HepG2 (cell line): ENCODE data around the gene STX7. TPM values are rescaled to one million over a fixed set of nuclear protein-coding genes. Genes with fewer than 3 reads are reported as not detected.

ENCODE experiments used
- ATAC-seq: fragments of 200-7000 bp; cut with Tn5 transposase; 3 replicates; pipeline ENCODE4 v1.9.1; 2020; ENCODE audit warnings: mild to moderate bottlenecking, moderate library complexity
- BruUV-seq: library from RNA; stranded (reverse); fragments of 400-500 nt; replicated peaks from 2 replicates; lab custom pipeline; 2021; lab: Mats Ljungman, UMichigan
- CTCF ChIA-PET: fragments of 300-600 bp; formaldehyde crosslinking; extraction: SDS; loops from one replicate; lab custom pipeline; 2021; ENCODE audit warnings: low total read pairs, inconsistent platforms, low intra/inter-chr PET ratio; lab: Yijun Ruan, JAX
- POLR2A ChIA-PET: fragments of 350-600 bp; sonication (Branson Sonifier 250); formaldehyde crosslinking; loops from one replicate; lab custom pipeline; 2020; ENCODE audit warnings: antibody characterized with exemption, inconsistent platforms; lab: Yijun Ruan, JAX
- DNase-seq: peaks from one replicate; pipeline ENCODE4 v3.0.0-alpha.2; 2015; ENCODE audit warnings: low spot score
- FAIRE-seq: peaks from 3 replicates; lab custom pipeline; 2011; peaks lifted over from hg19 to GRCh38; lab: Jason Lieb, UNC
- H2AFZ ChIP-seq: one replicate; pipeline ENCODE4 v1.6.1; 2011; ENCODE audit warnings: low read length, inconsistent platforms
- H3K27ac ChIP-seq: fragments of 300-600 bp; 3 replicates; pipeline ENCODE4 v1.8.0; 2011; ENCODE audit warnings: mixed run types, mild to moderate bottlenecking, mixed read lengths, low read length, inconsistent platforms; ENCODE audit not compliant: insufficient read depth; ENCODE audit errors: extremely low read length
- H3K27me3 ChIP-seq, 2 experiments: fragments of 200-600 bp in 1 of 2; 2 replicates in 1 of 2; 3 replicates in 1 of 2; pipeline versions ENCODE4 v1.6.0 to v1.8.0; 2011; ENCODE audit warnings: low read length in 2 of 2, mild to moderate bottlenecking in 2 of 2, moderate library complexity in 2 of 2, inconsistent platforms in 1 of 2; ENCODE audit not compliant: insufficient read depth in 2 of 2, control insufficient read depth in 1 of 2
- H3K36me3 ChIP-seq, 2 experiments: fragments of 200-600 bp in 1 of 2; replicated peaks in 1 of 2; 2 replicates in 1 of 2; 3 replicates in 1 of 2; pipeline versions ENCODE4 v1.5.1 to v1.8.0; 2011; ENCODE audit warnings: low read length in 2 of 2, inconsistent platforms in 1 of 2; ENCODE audit not compliant: insufficient read depth in 2 of 2, control insufficient read depth in 1 of 2
- H3K4me1 ChIP-seq: 2 replicates; pipeline ENCODE4 v1.5.1; 2012; ENCODE audit warnings: low read length, inconsistent platforms; ENCODE audit not compliant: insufficient read depth
- H3K4me2 ChIP-seq: 2 replicates; pipeline ENCODE4 v1.6.0; 2011; ENCODE audit warnings: low read depth, low read length, inconsistent platforms
- H3K4me3 ChIP-seq, 3 experiments: fragments of 200-600 bp in 1 of 3; sonication (generic), shearing (Covaris generic) in 1 of 3; replicated peaks in 1 of 3; 2 replicates each; pipeline ENCODE4 v1.5.1; 2011 to 2016; ENCODE audit warnings: low read length in 3 of 3, inconsistent platforms in 2 of 3, low read depth in 2 of 3, mild to moderate bottlenecking in 2 of 3, control low read depth in 1 of 3, mixed read lengths in 1 of 3; ENCODE audit not compliant: insufficient read depth in 1 of 3
- H3K79me2 ChIP-seq: one replicate; pipeline ENCODE4 v1.6.1; 2011; ENCODE audit warnings: low read length, inconsistent platforms; ENCODE audit not compliant: insufficient read depth
- H3K9ac ChIP-seq: 2 replicates; pipeline ENCODE4 v1.6.0; 2011; ENCODE audit warnings: mild to moderate bottlenecking, low read depth, low read length, inconsistent platforms; ENCODE audit not compliant: insufficient read depth
- H3K9me3 ChIP-seq: 2 replicates; pipeline ENCODE4 v1.5.1; 2012; ENCODE audit warnings: mild to moderate bottlenecking, low read length
- H4K20me1 ChIP-seq: 2 replicates; pipeline ENCODE4 v1.6.0; 2011; ENCODE audit warnings: inconsistent platforms, mild to moderate bottlenecking, low read length, moderate library complexity; ENCODE audit not compliant: insufficient read depth
- CBX5 ChIP-seq: sonication (generic); formaldehyde crosslinking; IDR thresholded peaks from 2 replicates; pipeline ENCODE4 v1.4.0; 2020; ENCODE audit warnings: missing genetic modification reagents, borderline replicate concordance
- GATA4 ChIP-seq: sonication (generic); IDR thresholded peaks from 2 replicates; pipeline ENCODE4 v1.6.1; 2016; ENCODE audit warnings: antibody characterized with exemption, low read depth, borderline replicate concordance
- HOXA3 ChIP-seq: sonication (generic); formaldehyde crosslinking; IDR thresholded peaks from 2 replicates; pipeline ENCODE4 v1.5.0; 2020; ENCODE audit warnings: missing genetic modification reagents
- STAG1 ChIP-seq: sonication (generic); formaldehyde crosslinking; IDR thresholded peaks from 2 replicates; pipeline ENCODE4 v1.4.0; 2020; ENCODE audit warnings: missing genetic modification reagents
- ZMYM3 ChIP-seq: sonication (generic); formaldehyde crosslinking; IDR thresholded peaks from 2 replicates; pipeline ENCODE4 v1.5.1; 2020; ENCODE audit warnings: mild to moderate bottlenecking, missing genetic modification reagents
- ZMYM4 ChIP-seq: sonication (generic); formaldehyde crosslinking; IDR thresholded peaks from 2 replicates; pipeline ENCODE4 v1.8.1; 2023; ENCODE audit warnings: mild to moderate bottlenecking, missing genetic modification reagents
- ZNF17 ChIP-seq: sonication (generic); formaldehyde crosslinking; IDR thresholded peaks from 2 replicates; pipeline ENCODE4 v1.5.0; 2020; ENCODE audit warnings: mild to moderate bottlenecking, missing genetic modification reagents
- ZSCAN30 ChIP-seq: sonication (generic); formaldehyde crosslinking; IDR thresholded peaks from 2 replicates; pipeline ENCODE4 v1.5.0; 2020; ENCODE audit warnings: mild to moderate bottlenecking, missing genetic modification reagents
- in situ Hi-C: cut with HindIII; loops from 2 replicates; pipeline ENCODE4 v1.10.0; 2017; ENCODE audit warnings: low pct_unique_long_range_greater_than_20kb; ENCODE audit not compliant: extremely low pct_ligation_motif_present
- intact Hi-C: fragments of 100-400 bp; cut with micrococcal nuclease; formaldehyde crosslinking; loops from one replicate; pipeline ENCODE4 v1.10.0; 2022; ENCODE audit not compliant: unreplicated experiment
- polyA plus RNA-seq, 8 experiments: library from polyadenylated mRNA; depleted of rRNA in 3 of 8; stranded (reverse) in 7 of 8; unstranded in 1 of 8; fragments of >200 nt; fragmentation: Illumina TruSeq in 4 of 8; extraction: Trizol in 4 of 8; gene quantifications; 2 replicates each; pipeline versions ENCODE4 v1.2.1 to v1.2.3, GENCODE V29; 2011 to 2016; ENCODE audit warnings: low read depth in 4 of 8, missing spikeins in 1 of 8, mixed read lengths in 1 of 8; ENCODE audit not compliant: insufficient read depth in 1 of 8
- total RNA-seq, 5 experiments: library from RNA; depleted of rRNA; stranded (reverse); fragments of >200 nt; fragmentation: Illumina TruSeq; extraction: Trizol; gene quantifications; 2 replicates each; pipeline ENCODE4 v1.2.3, GENCODE V29; 2016; ENCODE audit warnings: low read depth in 1 of 5
- TF ChIP-seq, protein P1 (sequence below): fragments of 450-650 bp; IDR thresholded peaks from 2 replicates; pipeline ENCODE4 v1.6.1; 2016
- TF ChIP-seq, protein P2 (sequence below): sonication (generic); formaldehyde crosslinking; IDR thresholded peaks from 2 replicates; pipeline ENCODE4 v1.5.0; 2020; ENCODE audit warnings: mild to moderate bottlenecking, missing genetic modification reagents, borderline replicate concordance
- TF ChIP-seq, protein P3 (sequence below): sonication (generic); formaldehyde crosslinking; IDR thresholded peaks from 2 replicates; pipeline ENCODE4 v1.4.0; 2020; ENCODE audit warnings: missing genetic modification reagents, mild to moderate bottlenecking, borderline replicate concordance

The STX7 gene
- total and polyA plus RNA-seq, 2 of the 13 experiments (the other 11 are each of a cell fraction or from before 2014, with no cell fraction given): 28.0 to 34.7 TPM

DNA sequence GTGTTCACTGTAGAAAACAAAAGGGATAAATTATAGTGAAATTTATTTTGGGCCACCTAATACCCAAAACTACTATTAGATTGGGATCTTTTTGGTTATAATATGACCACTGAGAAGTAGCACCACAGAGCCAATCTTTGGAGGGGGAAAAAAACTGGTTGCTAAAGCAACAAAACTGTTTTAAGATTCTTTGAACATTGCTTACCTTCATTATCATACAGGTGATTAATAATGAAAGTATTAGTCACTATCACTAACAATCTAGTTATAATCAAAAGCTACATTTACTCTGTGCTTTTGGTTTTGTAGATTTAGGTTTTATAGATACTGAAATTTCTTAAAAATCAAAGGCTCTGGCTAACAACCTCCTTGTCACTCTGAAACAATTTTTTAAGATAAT lies 31.7 kb downstream of the STX7 start:
- Histone ChIP-seq H3K36me3 (0 out of 5 replicates have a peak, but pooled peaks cover 0 to 2% of the 10 kb centered on the region in 2 experiments), H3K4me1 (no peaks in the 10 kb centered on the region), H3K4me2 (no peak overlapping the region), H2AFZ (no peak overlapping the region), H3K9ac (no peak overlapping the region), H3K9me3 (no peaks in the 10 kb centered on the region), H3K79me2 (no peaks in the 10 kb centered on the region), H3K4me3 (no peak overlapping the region), H3K27ac (no peak overlapping the region), H3K27me3 (no peaks in the 10 kb centered on the region), H4K20me1 (peaks cover 16% of the 10 kb centered on the region)
- FAIRE-seq (no peak), DNase-seq (no peak), ATAC-seq (no peak)
- intact Hi-C loops (loop anchor here (5.0 to 10.0 kb wide), 2 partner anchors 79 to 556 kb away; partner anchors contain the start of gene MOXD1), in situ Hi-C loops (loop anchor here (5.0 to 10.0 kb wide), 2 partner anchors 179 to 556 kb away; no protein-coding TSS in a partner anchor)
- BruUV-seq: no TSS peak
- ChIA-PET POLR2A (no interaction called here), CTCF (no interaction called here)
- TF ChIP-seq, protein P1, sequence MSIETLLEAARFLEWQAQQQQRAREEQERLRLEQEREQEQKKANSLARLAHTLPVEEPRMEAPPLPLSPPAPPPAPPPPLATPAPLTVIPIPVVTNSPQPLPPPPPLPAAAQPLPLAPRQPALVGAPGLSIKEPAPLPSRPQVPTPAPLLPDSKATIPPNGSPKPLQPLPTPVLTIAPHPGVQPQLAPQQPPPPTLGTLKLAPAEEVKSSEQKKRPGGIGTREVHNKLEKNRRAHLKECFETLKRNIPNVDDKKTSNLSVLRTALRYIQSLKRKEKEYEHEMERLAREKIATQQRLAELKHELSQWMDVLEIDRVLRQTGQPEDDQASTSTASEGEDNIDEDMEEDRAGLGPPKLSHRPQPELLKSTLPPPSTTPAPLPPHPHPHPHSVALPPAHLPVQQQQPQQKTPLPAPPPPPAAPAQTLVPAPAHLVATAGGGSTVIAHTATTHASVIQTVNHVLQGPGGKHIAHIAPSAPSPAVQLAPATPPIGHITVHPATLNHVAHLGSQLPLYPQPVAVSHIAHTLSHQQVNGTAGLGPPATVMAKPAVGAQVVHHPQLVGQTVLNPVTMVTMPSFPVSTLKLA: no peak
- TF ChIP-seq ZMYM3 (CRISPR knock-in tag) (no peak), GATA4 (no peak), ZMYM4 (CRISPR knock-in tag) (no peak), ZNF17 (no peak), CBX5 (CRISPR knock-in tag) (no peak), ZSCAN30 (CRISPR knock-in tag) (no peak), STAG1 (CRISPR knock-in tag) (no peak), HOXA3 (CRISPR knock-in tag) (no peak)
- TF ChIP-seq, protein P2, sequence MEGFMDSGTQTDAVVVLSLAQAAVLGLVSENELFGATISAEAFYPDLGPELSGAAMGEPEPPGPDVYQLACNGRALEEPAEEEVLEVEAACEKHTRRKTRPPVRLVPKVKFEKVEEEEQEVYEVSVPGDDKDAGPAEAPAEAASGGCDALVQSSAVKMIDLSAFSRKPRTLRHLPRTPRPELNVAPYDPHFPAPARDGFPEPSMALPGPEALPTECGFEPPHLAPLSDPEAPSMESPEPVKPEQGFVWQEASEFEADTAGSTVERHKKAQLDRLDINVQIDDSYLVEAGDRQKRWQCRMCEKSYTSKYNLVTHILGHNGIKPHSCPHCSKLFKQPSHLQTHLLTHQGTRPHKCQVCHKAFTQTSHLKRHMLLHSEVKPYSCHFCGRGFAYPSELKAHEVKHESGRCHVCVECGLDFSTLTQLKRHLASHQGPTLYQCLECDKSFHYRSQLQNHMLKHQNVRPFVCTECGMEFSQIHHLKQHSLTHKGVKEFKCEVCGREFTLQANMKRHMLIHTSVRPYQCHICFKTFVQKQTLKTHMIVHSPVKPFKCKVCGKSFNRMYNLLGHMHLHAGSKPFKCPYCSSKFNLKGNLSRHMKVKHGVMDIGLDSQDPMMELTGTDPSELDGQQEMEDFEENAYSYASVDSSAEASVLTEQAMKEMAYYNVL (CRISPR knock-in tag): no peak
- TF ChIP-seq, protein P3, sequence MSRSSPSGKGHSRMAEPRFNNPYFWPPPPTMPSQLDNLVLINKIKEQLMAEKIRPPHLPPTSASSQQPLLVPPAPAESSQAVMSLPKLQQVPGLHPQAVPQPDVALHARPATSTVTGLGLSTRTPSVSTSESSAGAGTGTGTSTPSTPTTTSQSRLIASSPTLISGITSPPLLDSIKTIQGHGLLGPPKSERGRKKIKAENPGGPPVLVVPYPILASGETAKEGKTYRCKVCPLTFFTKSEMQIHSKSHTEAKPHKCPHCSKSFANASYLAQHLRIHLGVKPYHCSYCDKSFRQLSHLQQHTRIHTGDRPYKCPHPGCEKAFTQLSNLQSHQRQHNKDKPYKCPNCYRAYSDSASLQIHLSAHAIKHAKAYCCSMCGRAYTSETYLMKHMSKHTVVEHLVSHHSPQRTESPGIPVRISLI (CRISPR knock-in tag): no peak
